Osteocyte (in vitro differentiated cells): ENCODE results near the gene TEKT2. TPM values are rescaled to one million over a fixed set of nuclear protein-coding genes. Genes with fewer than 3 reads are reported as not detected.

Experiments used
- DNase-seq: peaks from one replicate; pipeline ENCODE4 v3.0.0; 2021; ENCODE audit warnings: mixed read lengths; ENCODE audit not compliant: unreplicated experiment; ENCODE audit errors: extremely low spot score
- H3K27ac Mint-ChIP-seq: one replicate; pipeline ENCODE4 v1.8.0; 2021; ENCODE audit warnings: mild to moderate bottlenecking, mixed read lengths; ENCODE audit not compliant: unreplicated experiment
- H3K27me3 Mint-ChIP-seq: one replicate; pipeline ENCODE4 v1.8.0; 2021; ENCODE audit warnings: mixed read lengths; ENCODE audit not compliant: unreplicated experiment
- H3K36me3 Mint-ChIP-seq: one replicate; pipeline ENCODE4 v1.8.0; 2021; ENCODE audit warnings: mixed read lengths; ENCODE audit not compliant: unreplicated experiment
- H3K4me1 Mint-ChIP-seq: one replicate; pipeline ENCODE4 v1.8.0; 2021; ENCODE audit warnings: mixed read lengths; ENCODE audit not compliant: unreplicated experiment
- H3K4me3 Mint-ChIP-seq: one replicate; pipeline ENCODE4 v1.8.0; 2021; ENCODE audit warnings: mild to moderate bottlenecking, moderate library complexity, mixed read lengths; ENCODE audit not compliant: unreplicated experiment
- H3K9me3 Mint-ChIP-seq: one replicate; pipeline ENCODE4 v1.8.0; 2021; ENCODE audit warnings: mixed read lengths; ENCODE audit not compliant: unreplicated experiment
- CTCF ChIP-seq: fragments of 200-600 bp; sonication (generic); IDR thresholded peaks from 2 replicates; pipeline ENCODE4 v1.5.0; 2021; ENCODE audit warnings: antibody characterized with exemption, mild to moderate bottlenecking, moderate library complexity
- total RNA-seq: library from RNA; stranded (reverse); gene quantifications from 2 replicates; pipeline ENCODE4 v1.2.1, GENCODE V29; 2021

The TEKT2 gene
- total RNA-seq, 1 donor from 2014 or later, result 0.70 TPM

GRCh38 chr1:36053978-36054377, 29.9 kb upstream of the TEKT2 start:
- no peaks in the 10 kb centered on the region for H3K9me3 Mint-ChIP-seq
- H3K27me3 Mint-ChIP-seq, result no peaks in the 10 kb centered on the region
- no peak for DNase-seq
- TF ChIP-seq CTCF, result no peak
- no peak overlapping the region for H3K4me3 Mint-ChIP-seq
- H3K36me3 Mint-ChIP-seq, result peaks cover 23% of the 10 kb centered on the region
- H3K27ac Mint-ChIP-seq, result no peak overlapping the region
- H3K4me1 Mint-ChIP-seq, result no peaks in the 10 kb centered on the region

DNA sequence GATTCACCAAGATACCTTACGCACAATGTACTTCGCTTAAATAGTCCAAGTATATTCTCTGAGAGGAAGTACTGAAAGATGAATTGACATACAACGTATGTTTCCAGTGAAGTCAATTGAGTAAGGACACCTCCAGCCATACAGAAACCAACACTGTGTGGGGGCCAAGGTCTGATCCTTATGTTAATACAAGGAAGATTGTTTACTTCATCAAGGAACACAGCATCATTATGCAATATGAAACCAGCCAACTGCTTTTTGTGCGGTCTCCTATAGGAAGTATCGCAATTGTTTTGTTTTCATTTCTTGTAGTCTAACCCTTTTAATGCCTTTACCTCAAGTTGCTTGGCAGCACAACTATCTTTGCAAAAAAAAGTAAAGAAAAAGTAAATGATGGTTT, 28.2 kb upstream of the TEKT2 start:
- no peaks in the 10 kb centered on the region for H3K4me1 Mint-ChIP-seq
- no peak for DNase-seq
- no peak for TF ChIP-seq CTCF
- H3K9me3 Mint-ChIP-seq, result no peaks in the 10 kb centered on the region
- no peaks in the 10 kb centered on the region for H3K27me3 Mint-ChIP-seq
- no peak overlapping the region for H3K27ac Mint-ChIP-seq
- no peak overlapping the region for H3K4me3 Mint-ChIP-seq
- H3K36me3 Mint-ChIP-seq, result peaks cover 18% of the 10 kb centered on the region

GRCh38 chr1:36062315-36062714, 21.6 kb upstream of the TEKT2 start:
- no peak for TF ChIP-seq CTCF
- no peak overlapping the region for H3K27ac Mint-ChIP-seq
- DNase-seq, result no peak
- H3K9me3 Mint-ChIP-seq, result no peaks in the 10 kb centered on the region
- H3K4me3 Mint-ChIP-seq, result no peak overlapping the region
- peaks cover 10% of the 10 kb centered on the region for H3K36me3 Mint-ChIP-seq
- no peaks in the 10 kb centered on the region for H3K27me3 Mint-ChIP-seq
- H3K4me1 Mint-ChIP-seq, result no peaks in the 10 kb centered on the region

DNA sequence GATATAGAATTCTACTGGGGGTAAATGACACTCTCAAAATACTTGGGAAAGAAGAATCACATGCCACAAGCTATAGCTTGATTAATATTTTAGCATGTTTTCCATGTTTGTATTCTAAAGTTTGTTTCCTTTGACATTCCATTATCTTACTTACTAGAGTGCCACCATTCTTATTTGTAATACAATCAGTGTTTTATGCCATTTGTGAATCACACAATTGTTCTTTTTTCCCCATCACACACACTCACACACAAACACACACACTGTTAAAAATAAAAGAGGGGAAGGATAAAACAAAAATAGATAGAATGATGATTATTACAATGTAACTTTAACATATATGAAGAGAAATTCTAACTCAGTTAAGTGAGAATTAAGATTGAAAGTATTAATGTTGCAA, 16.0 kb upstream of the TEKT2 start:
- no peak overlapping the region for H3K4me3 Mint-ChIP-seq

GRCh38 chr1:36068866-36069265, 15.0 kb upstream of the TEKT2 start:
- TF ChIP-seq CTCF, result no peak
- no peak for DNase-seq
- Mint-ChIP-seq H3K4me1 (no peaks in the 10 kb centered on the region), H3K27ac (no peak overlapping the region), H3K9me3 (no peaks in the 10 kb centered on the region), H3K36me3 (peaks cover 7% of the 10 kb centered on the region), H3K4me3 (no peak overlapping the region), H3K27me3 (no peaks in the 10 kb centered on the region)

More for the DNA sequence above, 16.0 kb upstream of the TEKT2 start:
- Mint-ChIP-seq H3K27me3 (no peaks in the 10 kb centered on the region), H3K27ac (no peak overlapping the region), H3K4me1 (no peaks in the 10 kb centered on the region), H3K36me3 (peaks cover 7% of the 10 kb centered on the region), H3K9me3 (no peaks in the 10 kb centered on the region)
- TF ChIP-seq CTCF, result no peak
- DNase-seq, result no peak
